Mucosa of rectum (tissue), 2 donors: ENCODE measurements around the gene HIF1AN.

Source experiments
- H3K27ac ChIP-seq, 2 donors: one replicate each; pipeline ENCODE4 v1.7.0; 2013; ENCODE audit warnings: inconsistent platforms in 2 of 2, low read depth in 2 of 2, low read length in 2 of 2
- H3K27me3 ChIP-seq, 2 donors: one replicate each; pipeline ENCODE4 v1.7.0; 2013; ENCODE audit warnings: low read length in 2 of 2; ENCODE audit not compliant: control insufficient read depth in 2 of 2, insufficient read depth in 2 of 2
- H3K36me3 ChIP-seq, 2 donors: one replicate each; pipeline ENCODE4 v1.7.0; 2013; ENCODE audit warnings: low read length in 2 of 2; ENCODE audit not compliant: control insufficient read depth in 2 of 2, insufficient read depth in 2 of 2
- H3K4me1 ChIP-seq, 2 donors: one replicate each; pipeline ENCODE4 v1.7.0; 2013; ENCODE audit warnings: low read length in 2 of 2, mild to moderate bottlenecking in 1 of 2; ENCODE audit not compliant: control insufficient read depth in 2 of 2, insufficient read depth in 2 of 2
- H3K4me3 ChIP-seq, 2 donors: one replicate each; pipeline ENCODE4 v1.7.0; 2013; ENCODE audit warnings: low read length in 2 of 2
- H3K9ac ChIP-seq, 2 donors: one replicate each; pipeline ENCODE4 v1.7.0; 2013; ENCODE audit warnings: low read length in 2 of 2, low read depth in 1 of 2, mild to moderate bottlenecking in 1 of 2
- H3K9me3 ChIP-seq, 2 donors: one replicate each; pipeline ENCODE4 v1.7.0; 2013; ENCODE audit warnings: low read length in 2 of 2; ENCODE audit not compliant: control insufficient read depth in 2 of 2
- donor health status: healthy.
- donor health status: Normal muscosa, but diverticular disease.

HIF1AN gene

GRCh38 chr10:100519311-100520051 is 16.3 kb upstream of the HIF1AN start, which contains the start of gene SEC31B:
Gene SEC31B (minus strand): TSS chr10:100519861. CDS start chr10:100516952, 2,909 bp downstream.
- Histone ChIP-seq H3K4me3 (peak within 1 kb of the TSS; percentile 32 to 39), H3K9me3 (no peaks in the 10 kb centered on the region), H3K36me3 (peaks cover 10 to 17% of the 10 kb centered on the region in 2 donors), H3K4me1 (peaks cover 2 to 5% of the 10 kb centered on the region in 2 donors), H3K27me3 (peaks cover 0 to 5% of the 10 kb centered on the region in 2 donors), H3K27ac (no peak within 1 kb of the TSS), H3K9ac (peak within 1 kb of the TSS in 1 of 2 donors; percentile 10)

- H3K4me3 ChIP-seq = no peak overlapping the region
- no peaks in the 10 kb centered on the region for H3K9me3 ChIP-seq
- no peak overlapping the region for H3K27ac ChIP-seq
- no peak overlapping the region for H3K9ac ChIP-seq
- peaks cover 0 to 5% of the 10 kb centered on the region in 2 donors for H3K27me3 ChIP-seq
- peaks cover 21 to 29% of the 10 kb centered on the region in 2 donors for H3K36me3 ChIP-seq
- peaks cover 2 to 5% of the 10 kb centered on the region in 2 donors for H3K4me1 ChIP-seq
Measured at GRCh38 chr10:100520811-100521210, 14.9 kb upstream of the HIF1AN start.

- peaks cover 0 to 5% of the 10 kb centered on the region in 2 donors for H3K27me3 ChIP-seq
- no peaks in the 10 kb centered on the region for H3K9me3 ChIP-seq
- no peak overlapping the region for H3K27ac ChIP-seq
- H3K9ac ChIP-seq = no peak overlapping the region
- peaks cover 31 to 42% of the 10 kb centered on the region in 2 donors for H3K36me3 ChIP-seq
- H3K4me3 ChIP-seq = no peak overlapping the region
- H3K4me1 ChIP-seq = peaks cover 2 to 5% of the 10 kb centered on the region in 2 donors
Measured at GRCh38 chr10:100522107-100522801, 13.5 kb upstream of the HIF1AN start.

GRCh38 chr10:100522945-100523344 is 12.8 kb upstream of the HIF1AN start:
- Histone ChIP-seq H3K4me3 (no peak overlapping the region), H3K4me1 (peaks cover 3 to 5% of the 10 kb centered on the region in 2 donors), H3K36me3 (peaks cover 31 to 42% of the 10 kb centered on the region in 2 donors), H3K9ac (no peak overlapping the region), H3K9me3 (no peaks in the 10 kb centered on the region), H3K27me3 (peaks cover 0 to 5% of the 10 kb centered on the region in 2 donors), H3K27ac (no peak overlapping the region)

GRCh38 chr10:100524206-100524605 is 11.5 kb upstream of the HIF1AN start:
- Histone ChIP-seq H3K4me3 (no peak overlapping the region), H3K27me3 (peaks cover 0 to 4% of the 10 kb centered on the region in 2 donors), H3K27ac (no peak overlapping the region), H3K9ac (no peak overlapping the region), H3K9me3 (no peaks in the 10 kb centered on the region), H3K4me1 (peaks cover under 1 to 14% of the 10 kb centered on the region in 2 donors), H3K36me3 (peaks cover 31 to 42% of the 10 kb centered on the region in 2 donors)

- H3K4me1 ChIP-seq = peaks cover 0 to 12% of the 10 kb centered on the region in 2 donors
- no peaks in the 10 kb centered on the region for H3K27me3 ChIP-seq
- no peak overlapping the region for H3K4me3 ChIP-seq
- H3K27ac ChIP-seq = no peak overlapping the region
- peaks cover 31 to 42% of the 10 kb centered on the region in 2 donors for H3K36me3 ChIP-seq
- H3K9ac ChIP-seq = no peak overlapping the region
- no peaks in the 10 kb centered on the region for H3K9me3 ChIP-seq
Measured at GRCh38 chr10:100524638-100525037, 11.1 kb upstream of the HIF1AN start.

GRCh38 chr10:100528123-100528886 is 7.4 kb upstream of the HIF1AN start:
- no peak overlapping the region for H3K27ac ChIP-seq
- H3K4me3 ChIP-seq = peak overlapping the region; percentile 95 to 98
- H3K36me3 ChIP-seq = peaks cover 31 to 37% of the 10 kb centered on the region in 2 donors
- H3K27me3 ChIP-seq = no peaks in the 10 kb centered on the region
- peaks cover 5 to 18% of the 10 kb centered on the region in 2 donors for H3K4me1 ChIP-seq
- H3K9me3 ChIP-seq = no peaks in the 10 kb centered on the region
- H3K9ac ChIP-seq = peak overlapping the region; percentile 96 to 97

- H3K36me3 ChIP-seq = peaks cover 29 to 31% of the 10 kb centered on the region in 2 donors
- H3K9me3 ChIP-seq = no peaks in the 10 kb centered on the region
- peak overlapping the region; percentile 96 to 97 for H3K9ac ChIP-seq
Measured at GRCh38 chr10:100528921-100529474, 6.7 kb upstream of the HIF1AN start.

GRCh38 chr10:100529475-100530298 is 6.1 kb upstream of the HIF1AN start, which contains the start of gene NDUFB8:
Gene NDUFB8 (minus strand): TSS chr10:100529871. CDS start chr10:100529851, 20 bp downstream.
- Histone ChIP-seq H3K4me1 (peaks cover 5 to 18% of the 10 kb centered on the region in 2 donors), H3K27ac (peak within 1 kb of the TSS; percentile 64 to 77), H3K36me3 (peaks cover 22 to 24% of the 10 kb centered on the region in 2 donors), H3K27me3 (no peaks in the 10 kb centered on the region), H3K9me3 (no peaks in the 10 kb centered on the region), H3K4me3 (peak within 1 kb of the TSS; percentile 95 to 98), H3K9ac (peak within 1 kb of the TSS; percentile 96 to 97)

More at GRCh38 chr10:100528921-100529474, 6.7 kb upstream of the HIF1AN start:
- peak overlapping the region; percentile 64 to 77 for H3K27ac ChIP-seq
- H3K27me3 ChIP-seq = no peaks in the 10 kb centered on the region
- H3K4me1 ChIP-seq = peaks cover 5 to 18% of the 10 kb centered on the region in 2 donors
- peak overlapping the region; percentile 95 to 98 for H3K4me3 ChIP-seq
